Endothelial cell of umbilical vein (primary cell): ENCODE measurements around the gene MT1M. TPM values are rescaled to one million over a fixed set of nuclear protein-coding genes. Genes with fewer than 3 reads are reported as not detected.

Experiments
- BruUV-seq: library from RNA; stranded (reverse); fragments of 400-500 nt; replicated peaks from 2 replicates; lab custom pipeline; 2021; lab: Mats Ljungman, UMichigan
- CTCF ChIA-PET: fragments of 300-600, 350-600 bp; sonication (Branson Sonifier 250); formaldehyde crosslinking; loops from one replicate; lab custom pipeline; 2021; ENCODE audit warnings: antibody characterized with exemption, inconsistent platforms; lab: Charles Lee
- POLR2A ChIA-PET: fragments of 300-600, 350-600 bp; sonication (Branson Sonifier 250); formaldehyde crosslinking; loops from one replicate; lab custom pipeline; 2021; ENCODE audit warnings: antibody characterized with exemption, inconsistent platforms; lab: Charles Lee
- DNase-seq: peaks from one replicate; pipeline ENCODE4 v3.0.0-alpha.2; 2011; ENCODE audit warnings: low read depth, low spot score
- FAIRE-seq: peaks from 2 replicates; lab custom pipeline; 2011; peaks lifted over from hg19 to GRCh38; lab: Jason Lieb, UNC
- H2AFZ ChIP-seq: 2 replicates; pipeline ENCODE4 v1.6.0; 2012; ENCODE audit warnings: low read depth, low read length, control low read depth, inconsistent platforms
- H3K27ac ChIP-seq: 2 replicates; pipeline ENCODE4 v1.5.1; 2011; ENCODE audit warnings: low read depth, mild to moderate bottlenecking, control low read depth, low read length, moderate library complexity; ENCODE audit not compliant: insufficient read depth
- H3K27me3 ChIP-seq, 2 experiments: 2 replicates each; pipeline versions ENCODE4 v1.6.0 to v1.6.1; 2011; ENCODE audit warnings: low read length in 2 of 2, mixed read lengths in 1 of 2; ENCODE audit not compliant: control insufficient read depth in 2 of 2, insufficient read depth in 2 of 2
- H3K36me3 ChIP-seq, 2 experiments: 2 replicates in 1 of 2; 3 replicates in 1 of 2; pipeline ENCODE4 v1.5.1; 2011; ENCODE audit warnings: low read length in 2 of 2, mild to moderate bottlenecking in 1 of 2, moderate library complexity in 1 of 2; ENCODE audit not compliant: control insufficient read depth in 2 of 2, insufficient read depth in 2 of 2; ENCODE audit errors: extremely low read depth in 1 of 2
- H3K4me1 ChIP-seq: 3 replicates; pipeline ENCODE4 v1.5.1; 2011; ENCODE audit warnings: mild to moderate bottlenecking, low read length; ENCODE audit not compliant: control insufficient read depth, insufficient read depth; ENCODE audit errors: extremely low read depth
- H3K4me2 ChIP-seq: 2 replicates; pipeline ENCODE4 v1.6.1; 2011; ENCODE audit warnings: low read length, control low read depth, mixed read lengths; ENCODE audit not compliant: insufficient read depth
- H3K4me3 ChIP-seq, 3 experiments: fragments of 200-600 bp in 1 of 3; sonication (generic), shearing (Covaris generic) in 1 of 3; replicated peaks in 1 of 3; 2 replicates each; pipeline ENCODE4 v1.5.1; 2011 to 2016; ENCODE audit warnings: control low read depth in 3 of 3, low read length in 3 of 3, mild to moderate bottlenecking in 2 of 3, inconsistent platforms in 1 of 3, low read depth in 1 of 3, moderate library complexity in 1 of 3; ENCODE audit not compliant: insufficient read depth in 1 of 3
- H3K79me2 ChIP-seq: 2 replicates; pipeline ENCODE4 v1.6.0; 2012; ENCODE audit warnings: low read length, inconsistent platforms; ENCODE audit not compliant: control insufficient read depth, insufficient read depth
- H3K9ac ChIP-seq: replicated peaks from 2 replicates; pipeline ENCODE3; 2011; ENCODE audit warnings: low read length, control low read depth; ENCODE audit not compliant: insufficient read depth; ENCODE audit errors: extremely low read depth
- H3K9me1 ChIP-seq: replicated peaks from 3 replicates; pipeline ENCODE4 v1.6.0; 2011; ENCODE audit warnings: mild to moderate bottlenecking, low read length; ENCODE audit not compliant: control insufficient read depth, insufficient read depth; ENCODE audit errors: extremely low read depth
- H3K9me3 ChIP-seq: replicated peaks from 2 replicates; pipeline ENCODE4 v1.5.1; 2012; ENCODE audit warnings: low read length, inconsistent platforms; ENCODE audit not compliant: control insufficient read depth, insufficient read depth
- H4K20me1 ChIP-seq: replicated peaks from 2 replicates; pipeline ENCODE3; 2011; ENCODE audit warnings: mild to moderate bottlenecking, low read length; ENCODE audit not compliant: control insufficient read depth, insufficient read depth; ENCODE audit errors: extremely low read depth
- CTCF ChIP-seq, 2 donors: IDR thresholded peaks; 1 replicate in 1 of 2; 2 replicates in 1 of 2; pipeline ENCODE4 v1.5.1; 2011; ENCODE audit warnings: low read length in 2 of 2, mild to moderate bottlenecking in 2 of 2, moderate library complexity in 2 of 2, control low read depth in 1 of 2, inconsistent platforms in 1 of 2, low read depth in 1 of 2; ENCODE audit not compliant: insufficient read depth in 1 of 2; ENCODE audit errors: extremely low read depth in 1 of 2
- EZH2 ChIP-seq: IDR thresholded peaks from 2 replicates; pipeline ENCODE4 v1.6.1; 2012; ENCODE audit warnings: borderline replicate concordance, low read depth, mild to moderate bottlenecking, moderate library complexity, low read length, inconsistent platforms; ENCODE audit not compliant: severe bottlenecking
- FOS ChIP-seq: IDR thresholded peaks from 2 replicates; pipeline ENCODE4 v1.6.1; 2011; ENCODE audit warnings: mild to moderate bottlenecking, low read length, moderate library complexity, borderline replicate concordance; ENCODE audit not compliant: insufficient read depth
- GATA2 ChIP-seq: IDR thresholded peaks from 2 replicates; pipeline ENCODE4 v1.7.0; 2011; ENCODE audit warnings: low read depth, mild to moderate bottlenecking, moderate library complexity, mixed read lengths, low read length; ENCODE audit not compliant: insufficient read length, insufficient read depth
- JUN ChIP-seq: IDR thresholded peaks from 2 replicates; pipeline ENCODE4 v1.6.1; 2011; ENCODE audit warnings: borderline replicate concordance, low read depth; ENCODE audit not compliant: insufficient read length, insufficient read depth
- MYC ChIP-seq: IDR thresholded peaks from one replicate; pipeline ENCODE4 v1.6.1; 2011; ENCODE audit warnings: mild to moderate bottlenecking, low read depth, low read length
- POLR2A ChIP-seq: IDR thresholded peaks from 2 replicates; pipeline ENCODE4 v1.6.1; 2012; ENCODE audit warnings: low read depth, mild to moderate bottlenecking, control low read depth, low read length
- POLR2AphosphoS5 ChIP-seq: IDR thresholded peaks from 2 replicates; pipeline ENCODE4 v1.6.1; 2012; ENCODE audit warnings: low read depth, mild to moderate bottlenecking, control low read depth, low read length, moderate library complexity; ENCODE audit not compliant: insufficient read depth
- dilution Hi-C: fragments of 300-500 bp; cut with MboI; formaldehyde crosslinking; loops from one replicate; pipeline ENCODE4 v1.15.0; 2019; ENCODE audit warnings: low sequenced_read_pairs; ENCODE audit not compliant: extremely low pct_ligation_motif_present
- intact Hi-C: fragments of 100-400 bp; cut with micrococcal nuclease; formaldehyde crosslinking; loops from one replicate; pipeline ENCODE4 v1.10.0; 2022
- polyA plus RNA-seq, 4 experiments: library from polyadenylated mRNA; depleted of rRNA in 3 of 4; stranded (reverse) in 3 of 4; unstranded in 1 of 4; fragments of >200 nt; gene quantifications; 2 replicates each; pipeline versions ENCODE4 v1.2.1 to v1.2.3, GENCODE V29; 2011 to 2012; ENCODE audit warnings: missing spikeins in 1 of 4
- total RNA-seq: library from RNA; stranded (reverse); gene quantifications from 2 replicates; pipeline ENCODE4 v1.2.3, GENCODE V29; 2021
- TF ChIP-seq, protein P1 (sequence below): IDR thresholded peaks from 2 replicates; pipeline ENCODE4 v1.6.1; 2011; ENCODE audit not compliant: insufficient read depth, insufficient read length

Gene MT1M
- total and polyA plus RNA-seq, 2 donors (not counting 3 experiments of a cell fraction or from before 2014, with no cell fraction given), result 4.3 to 4.6 TPM

DNA sequence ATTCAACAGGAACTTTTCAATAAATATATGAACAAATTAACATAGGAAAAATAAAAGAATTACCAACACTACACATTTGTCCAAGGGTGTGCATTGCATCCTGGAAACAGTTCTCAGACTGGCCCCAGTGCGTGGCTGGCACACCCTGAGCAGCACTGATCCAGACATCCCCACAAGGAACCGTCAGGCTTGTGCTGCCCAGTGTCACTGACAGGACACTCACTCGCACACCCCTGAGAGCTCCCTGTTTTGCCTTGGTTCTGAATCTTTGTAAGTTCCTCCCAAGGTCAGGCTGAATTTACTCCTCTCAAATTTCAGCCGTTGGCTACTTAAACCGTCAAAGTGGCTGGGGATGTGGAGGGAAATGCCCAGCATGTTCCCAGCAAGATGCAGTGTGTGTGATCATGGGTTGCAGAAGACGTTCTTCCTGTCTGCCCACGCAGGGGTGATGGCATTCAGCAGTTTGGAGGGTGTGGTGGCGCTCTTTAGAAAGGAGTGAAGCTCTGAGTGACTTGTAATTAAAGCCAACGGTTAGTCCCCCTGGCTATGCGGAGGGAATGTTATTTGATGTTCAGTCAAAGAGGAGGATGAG is 22.3 kb upstream of the MT1M start:
- Histone ChIP-seq H3K4me3 (peak overlapping the region in 2 of 3 experiments; percentile 50 to 93), H3K9ac (peak overlapping the region; percentile 95), H4K20me1 (no peaks in the 10 kb centered on the region), H3K9me3 (no peaks in the 10 kb centered on the region), H3K79me2 (peaks cover 28% of the 10 kb centered on the region), H3K36me3 (no peaks in the 10 kb centered on the region), H3K9me1 (no peaks in the 10 kb centered on the region), H3K27me3 (no peaks in the 10 kb centered on the region), H3K4me2 (peak overlapping the region; percentile 81), H3K4me1 (peaks cover 77% of the 10 kb centered on the region), H3K27ac (peak overlapping the region; percentile 99), H2AFZ (no peak overlapping the region)
- intact Hi-C loops (no loop called here), dilution Hi-C loops (no loop called here)
- peak; percentile 73 for DNase-seq
- TF ChIP-seq FOS (peak; percentile 4), MYC (no peak), JUN (no peak), CTCF (IDR thresholded peaks at IDR 0.05; ENCODE audit: extremely low read depth in 1 of 2, insufficient read depth in 1 of 2, low read depth in 1 of 2, low read length in 2 of 2) (no peak), POLR2AphosphoS5 (peak; percentile 97), GATA2 (no peak), POLR2A (peak; percentile 95), EZH2 (no peak)
- TF ChIP-seq, protein P1, sequence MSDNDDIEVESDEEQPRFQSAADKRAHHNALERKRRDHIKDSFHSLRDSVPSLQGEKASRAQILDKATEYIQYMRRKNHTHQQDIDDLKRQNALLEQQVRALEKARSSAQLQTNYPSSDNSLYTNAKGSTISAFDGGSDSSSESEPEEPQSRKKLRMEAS, result peak; percentile 3
- ChIA-PET CTCF (interaction anchor here (0.7 to 2.1 kb wide), 6 partner anchors 9 to 96 kb away, joined by 3 to 7 read pairs (median 3); no protein-coding TSS in a partner anchor), POLR2A (interaction anchor here (4.5 kb wide), 1 partner anchor 16 kb away, joined by 51 read pairs; the partner anchor contains the start of gene MT1E)
- no TSS peak for BruUV-seq
- FAIRE-seq, result peak; percentile 69
